ENCODE results near the gene ATP1B1. TPM values are rescaled to one million over a fixed set of nuclear protein-coding genes. Genes with fewer than 3 reads are reported as not detected.

Gene ATP1B1
- total and polyA plus RNA-seq, 2 of the 13 experiments (the other 11 are each of a cell fraction or from before 2014, with no cell fraction given), result 134 to 135 TPM

GRCh38 chr1:169106095-169106920 is at the start of gene ATP1B1 (continued):
- TF ChIP-seq ZNF138 (CRISPR knock-in tag; IDR thresholded peaks at IDR 0.05; ENCODE audit: low read depth), result no peak
- TF ChIP-seq ZNF503 (CRISPR knock-in tag; IDR thresholded peaks at IDR 0.05), result no peak
- no peak; the same call in 1 of the 2 replicates for TF ChIP-seq ZNF792 (CRISPR knock-in tag; IDR thresholded peaks at IDR 0.05)
- TF ChIP-seq SIN3A (IDR thresholded peaks at IDR 0.05; ENCODE audit: borderline replicate concordance, low read depth, low read length), result peak; percentile 62; the same call in 1 of the 2 replicates
- TF ChIP-seq ZNF335 (CRISPR knock-in tag; IDR thresholded peaks at IDR 0.05), result peak; percentile 51
- TF ChIP-seq CCDC6 (CRISPR knock-in tag; IDR thresholded peaks at IDR 0.05), result no peak
- no peak for TF ChIP-seq CEBPB (IDR thresholded peaks at IDR 0.05; ENCODE audit: borderline replicate concordance, low read depth, low read length)
- no peak for TF ChIP-seq FOXM1 (CRISPR knock-in tag; IDR thresholded peaks at IDR 0.05)
- TF ChIP-seq ARID5B (CRISPR knock-in tag; IDR thresholded peaks at IDR 0.05), result no peak
- TF ChIP-seq ZNF724P (CRISPR knock-in tag; IDR thresholded peaks at IDR 0.05; ENCODE audit: borderline replicate concordance), result peak; percentile 46; the same call in 1 of the 2 replicates
- TF ChIP-seq CBX2 (IDR thresholded peaks at IDR 0.05; ENCODE audit: low read depth, low read length), result no peak
- no peak for TF ChIP-seq CBX2 (CRISPR knock-in tag; IDR thresholded peaks at IDR 0.05; ENCODE audit: low read depth)
- no peak for TF ChIP-seq LBX2 (CRISPR knock-in tag; IDR thresholded peaks at IDR 0.05; ENCODE audit: borderline replicate concordance)
- no peak; the same call in 1 of the 2 replicates for TF ChIP-seq SP5 (CRISPR knock-in tag; IDR thresholded peaks at IDR 0.05; ENCODE audit: borderline replicate concordance, low read depth)
- TF ChIP-seq SPEN (CRISPR knock-in tag; IDR thresholded peaks at IDR 0.05; ENCODE audit: low read depth), result 0 out of 2 replicates have a peak, but pooled peaks have one; percentile 5
- 0 out of 2 replicates have a peak, but pooled peaks have one; percentile 68 for TF ChIP-seq NKX3-1 (CRISPR knock-in tag; IDR thresholded peaks at IDR 0.05)
- TF ChIP-seq FOSL1 (CRISPR knock-in tag; IDR thresholded peaks at IDR 0.05; ENCODE audit: borderline replicate concordance), result no peak
- TF ChIP-seq TMF1 (CRISPR knock-in tag; IDR thresholded peaks at IDR 0.05; ENCODE audit: low read depth), result no peak
- no peak; the same call in 1 of the 2 replicates for TF ChIP-seq ZNF431 (CRISPR knock-in tag; IDR thresholded peaks at IDR 0.05; ENCODE audit: borderline replicate concordance, low read depth)
- no peak for TF ChIP-seq ZBTB8A (CRISPR knock-in tag; IDR thresholded peaks at IDR 0.05; ENCODE audit: borderline replicate concordance, low read depth)
- 0 out of 2 replicates have a peak, but pooled peaks have one; percentile 9 for TF ChIP-seq ZNF225 (CRISPR knock-in tag; IDR thresholded peaks at IDR 0.05)
- TF ChIP-seq ZNF879 (CRISPR knock-in tag; IDR thresholded peaks at IDR 0.05), result no peak
- TF ChIP-seq ZSCAN12 (CRISPR knock-in tag; IDR thresholded peaks at IDR 0.05), result 0 out of 2 replicates have a peak, but pooled peaks have one; percentile 24
- no peak for TF ChIP-seq ZNF766 (CRISPR knock-in tag; IDR thresholded peaks at IDR 0.05; ENCODE audit: borderline replicate concordance)
